GM23248 (cell line): ENCODE data around the gene CCDC175. TPM values are rescaled to one million over a fixed set of nuclear protein-coding genes. Genes with fewer than 3 reads are reported as not detected.

Source experiments
- DNase-seq: peaks from one replicate; pipeline ENCODE4 v3.0.0-alpha.2; 2015
- H2AFZ ChIP-seq: fragments of 200-600 bp; sonication (generic); 2 replicates; pipeline ENCODE4 v1.6.1; 2016; ENCODE audit warnings: antibody characterized with exemption
- H3F3A ChIP-seq: fragments of 200-600 bp; sonication (generic); 2 replicates; pipeline ENCODE4 v1.6.1; 2016; ENCODE audit warnings: mild to moderate bottlenecking, antibody characterized with exemption, mixed run types; ENCODE audit not compliant: insufficient read depth
- H3K27ac ChIP-seq: fragments of 200-600 bp; sonication (generic); 2 replicates; pipeline ENCODE4 v1.5.1; 2016; ENCODE audit warnings: mild to moderate bottlenecking
- H3K27me3 ChIP-seq: fragments of 200-600 bp; sonication (generic); replicated peaks from 2 replicates; pipeline ENCODE4 v1.6.1; 2016; ENCODE audit warnings: mild to moderate bottlenecking; ENCODE audit not compliant: insufficient read depth
- H3K36me3 ChIP-seq: fragments of 200-600 bp; sonication (generic); 2 replicates; pipeline ENCODE4 v1.6.1; 2016; ENCODE audit warnings: low read depth, mild to moderate bottlenecking
- H3K4me1 ChIP-seq: fragments of 200-600 bp; sonication (generic); 2 replicates; pipeline ENCODE4 v1.6.1; 2016; ENCODE audit warnings: mild to moderate bottlenecking; ENCODE audit not compliant: insufficient read depth
- H3K4me2 ChIP-seq: fragments of 200-600 bp; sonication (generic); one replicate; pipeline ENCODE4 v1.6.1; 2016; ENCODE audit warnings: mild to moderate bottlenecking; ENCODE audit not compliant: unreplicated experiment
- H3K4me3 ChIP-seq: fragments of 200-600 bp; sonication (generic); 2 replicates; pipeline ENCODE4 v1.5.1; 2016; ENCODE audit warnings: mild to moderate bottlenecking
- H3K79me2 ChIP-seq: fragments of 200-600 bp; sonication (generic); 2 replicates; pipeline ENCODE4 v1.6.1; 2016; ENCODE audit warnings: mild to moderate bottlenecking; ENCODE audit not compliant: insufficient read depth
- H3K9ac ChIP-seq: fragments of 200-600 bp; sonication (generic); 2 replicates; pipeline ENCODE4 v1.6.1; 2016; ENCODE audit warnings: mild to moderate bottlenecking
- H3K9me2 ChIP-seq: fragments of 200-600 bp; sonication (generic); 2 replicates; pipeline ENCODE4 v1.6.1; 2016; ENCODE audit warnings: mixed run types, mild to moderate bottlenecking, moderate library complexity; ENCODE audit not compliant: insufficient read depth
- H3K9me3 ChIP-seq: fragments of 200-600 bp; sonication (generic); one replicate; pipeline ENCODE4 v1.6.1; 2017; ENCODE audit warnings: low read depth
- H4K20me1 ChIP-seq: fragments of 200-600 bp; sonication (generic); 2 replicates; pipeline ENCODE4 v1.6.0; 2016; ENCODE audit not compliant: insufficient read depth
- EZH2 ChIP-seq: fragments of 200-600 bp; sonication (generic); IDR thresholded peaks from 2 replicates; pipeline ENCODE4 v1.6.1; 2018; ENCODE audit warnings: antibody characterized with exemption, mild to moderate bottlenecking; ENCODE audit not compliant: insufficient read depth, poor library complexity, severe bottlenecking
- EZH2phosphoT487 ChIP-seq: fragments of 200-600 bp; sonication (generic); IDR thresholded peaks from 2 replicates; pipeline ENCODE4 v1.6.1; 2018; ENCODE audit warnings: antibody characterized with exemption, moderate library complexity, mild to moderate bottlenecking, low read depth; ENCODE audit not compliant: insufficient read depth
- WGBS, 2 experiments: methylation state at CpG; one replicate each; pipeline ENCODE4 v1.1.6; 2015 to 2017; ENCODE audit warnings: low lambda C conversion rate in 2 of 2, low coverage in 1 of 2; ENCODE audit errors: missing lambda C conversion rate in 2 of 2; 5-methylcytosine and 5-hydroxymethylcytosine counted together
- in situ Hi-C: fragments of 300-500 bp; cut with MboI; formaldehyde crosslinking; loops from 2 replicates; pipeline ENCODE4 v1.15.0; 2020
- polyA plus RNA-seq: library from polyadenylated mRNA; unstranded; fragments of >200 nt; fragmentation: Nextera tagmentation; extraction: Ambion mirVana; gene quantifications from 2 replicates; pipeline ENCODE4 v1.2.1, GENCODE V29; 2016
- total RNA-seq: library from RNA; depleted of rRNA; stranded (reverse); fragments of >200 nt; shearing (Covaris generic); gene quantifications from 2 replicates; pipeline ENCODE4 v1.2.3, GENCODE V29; 2014; rRNA removed

CCDC175 gene
- total and polyA plus RNA-seq, 2 experiments from 2014 or later = not detected

DNA sequence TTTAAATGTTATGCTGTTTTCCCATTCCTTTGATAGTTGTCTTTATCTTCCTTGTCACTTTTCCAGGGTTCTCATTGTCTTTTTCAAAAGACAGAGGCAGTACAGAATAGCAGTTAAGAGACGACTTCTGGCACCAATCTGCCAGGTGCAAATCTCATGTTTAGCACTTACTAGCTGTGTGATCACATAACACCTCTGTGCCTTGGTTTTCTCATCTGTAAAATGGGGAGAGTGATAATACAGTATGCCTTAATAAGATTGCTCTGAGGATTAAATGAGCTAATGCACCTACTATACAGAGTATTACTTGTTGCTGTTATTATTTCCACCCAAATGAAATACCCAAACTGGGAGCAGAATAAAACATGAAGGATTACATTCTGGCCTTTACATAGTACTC lies 116.2 kb downstream of the CCDC175 start:
- TF ChIP-seq EZH2 (no peak), EZH2phosphoT487 (no peak)

DNA sequence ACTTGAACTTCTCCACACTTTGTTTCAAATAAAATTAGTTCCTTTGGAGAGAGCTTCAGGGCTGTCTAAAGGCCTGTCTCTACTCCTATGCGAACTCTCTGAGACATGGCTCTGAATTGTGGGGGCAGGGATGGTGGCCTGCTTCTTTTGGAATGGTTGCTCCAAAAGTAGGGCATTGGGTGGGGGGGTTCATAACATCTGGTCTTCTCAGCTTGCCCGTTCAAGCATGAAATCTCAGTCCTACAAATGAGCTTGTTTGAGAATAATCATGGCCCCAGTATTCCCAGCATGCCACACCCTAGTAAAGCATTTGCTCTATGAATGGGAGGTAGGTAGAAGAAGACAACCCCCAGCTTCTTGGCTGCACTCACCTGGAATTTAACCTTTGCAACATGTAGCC lies 118.1 kb downstream of the CCDC175 start:
- H3K4me3 ChIP-seq = no peak overlapping the region
- peaks cover 35% of the 10 kb centered on the region for H3K36me3 ChIP-seq
- TF ChIP-seq EZH2phosphoT487 (no peak), EZH2 (no peak)
- no peak for DNase-seq
- no peak overlapping the region for H2AFZ ChIP-seq
- H3K4me2 ChIP-seq = no peak overlapping the region
- no peaks in the 10 kb centered on the region for H3K9me2 ChIP-seq
- H3K9me3 ChIP-seq = no peaks in the 10 kb centered on the region
- H3K79me2 ChIP-seq = peaks cover 11% of the 10 kb centered on the region; the same call in 1 of the 2 replicates
- no peaks in the 10 kb centered on the region for H4K20me1 ChIP-seq
- peaks cover 23% of the 10 kb centered on the region for H3K4me1 ChIP-seq
- 82 to 97% methylated on average over 2 of the region's 2 CpGs for WGBS, 2 experiments
- no peak overlapping the region for H3K9ac ChIP-seq
- in situ Hi-C loops = no loop called here
- H3K27me3 ChIP-seq = no peaks in the 10 kb centered on the region
- H3K27ac ChIP-seq = no peak overlapping the region
- peaks cover 46% of the 10 kb centered on the region for H3F3A ChIP-seq

More for the DNA sequence above, 116.2 kb downstream of the CCDC175 start:
- H3K4me1 ChIP-seq = peaks cover 7% of the 10 kb centered on the region
- peaks cover 31% of the 10 kb centered on the region for H3F3A ChIP-seq
- H3K9me2 ChIP-seq = no peaks in the 10 kb centered on the region
- 93 to 100% methylated on average over 1 of the region's 1 CpG for WGBS, 2 experiments
- no peak overlapping the region for H3K4me3 ChIP-seq
- H4K20me1 ChIP-seq = no peaks in the 10 kb centered on the region
- in situ Hi-C loops = no loop called here
- H3K27ac ChIP-seq = no peak overlapping the region
- no peak overlapping the region for H3K4me2 ChIP-seq
- DNase-seq = no peak
- H3K9me3 ChIP-seq = no peaks in the 10 kb centered on the region
- no peak overlapping the region for H3K9ac ChIP-seq
- H3K27me3 ChIP-seq = no peaks in the 10 kb centered on the region
- no peak overlapping the region for H2AFZ ChIP-seq
- peaks cover 35% of the 10 kb centered on the region for H3K36me3 ChIP-seq
- peaks cover 11% of the 10 kb centered on the region; the same call in 1 of the 2 replicates for H3K79me2 ChIP-seq

DNA sequence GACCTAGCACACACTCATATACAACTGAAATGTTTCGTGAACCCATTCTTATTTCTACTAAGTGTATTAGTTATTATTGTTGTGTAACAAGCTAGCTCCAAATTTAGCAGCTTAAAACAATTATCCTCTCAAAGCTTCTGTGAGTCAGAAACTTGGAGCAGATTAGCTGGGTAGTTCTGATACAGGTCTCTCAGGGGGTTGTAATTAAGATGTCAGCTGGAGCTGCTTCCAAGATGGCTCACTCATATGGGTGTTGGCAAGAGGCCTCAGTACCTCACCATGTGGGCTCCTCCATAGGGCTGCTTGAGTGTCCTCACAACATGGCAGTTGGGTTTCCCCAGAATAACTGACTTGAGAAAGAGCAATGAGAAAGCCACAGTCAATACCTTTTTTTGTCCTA lies 121.2 kb downstream of the CCDC175 start:
- Histone ChIP-seq H3K4me3 (no peak overlapping the region), H3K9me2 (no peaks in the 10 kb centered on the region), H3K36me3 (peaks cover 31% of the 10 kb centered on the region), H3K9me3 (no peaks in the 10 kb centered on the region), H2AFZ (no peak overlapping the region), H4K20me1 (no peaks in the 10 kb centered on the region), H3K27me3 (no peaks in the 10 kb centered on the region), H3K9ac (peak overlapping the region; percentile 58; the same call in 1 of the 2 replicates), H3F3A (peaks cover 49% of the 10 kb centered on the region), H3K4me1 (peaks cover 41% of the 10 kb centered on the region), H3K27ac (peak overlapping the region; percentile 87), H3K4me2 (peak overlapping the region; percentile 75), H3K79me2 (no peaks in the 10 kb centered on the region)
- no peak for TF ChIP-seq EZH2
- no peak for TF ChIP-seq EZH2phosphoT487
- DNase-seq = peak; percentile 79
- in situ Hi-C loops = no loop called here
- WGBS, 2 experiments = 24 to 35% methylated on average over 1 of the region's 1 CpG

Other genes with a start within 250 kb of the CCDC175 start
- 2.6 and 5.8 TPM in 2 replicates for gene GPR135, start 111.4 kb downstream of the CCDC175 start, total RNA-seq
- gene GPR135, start 111.4 kb downstream of the CCDC175 start, polyA plus RNA-seq = 1.3 and 1.5 TPM in 2 replicates
- 65.1 and 89.2 TPM in 2 replicates for gene L3HYPDH, start 92.4 kb downstream of the CCDC175 start, total RNA-seq
- 68.9 and 69.3 TPM in 2 replicates for gene L3HYPDH, start 92.4 kb downstream of the CCDC175 start, polyA plus RNA-seq
- 120 and 197 TPM in 2 replicates for gene JKAMP, start 92.3 kb downstream of the CCDC175 start, total RNA-seq
- 89.2 and 93.4 TPM in 2 replicates for gene JKAMP, start 92.3 kb downstream of the CCDC175 start, polyA plus RNA-seq